ENCODE results near the gene DOK7.
A peak's percentile ranks its signal among the peaks of the same experiment; 100 is the strongest.
"Not testable (repeated sequence)": the region's sequence is repeated elsewhere in the genome, so short reads cannot be mapped to it uniquely, and the experiment has no call there.

DOK7 gene

GRCh38 chr4:3442959-3443749 lies 20.0 kb upstream of the DOK7 start:
- DNase-seq = peak; percentile 28 to 73 (median 47)

GRCh38 chr4:3443750-3444309 lies 19.3 kb upstream of the DOK7 start:
- DNase-seq = no peak

DNA sequence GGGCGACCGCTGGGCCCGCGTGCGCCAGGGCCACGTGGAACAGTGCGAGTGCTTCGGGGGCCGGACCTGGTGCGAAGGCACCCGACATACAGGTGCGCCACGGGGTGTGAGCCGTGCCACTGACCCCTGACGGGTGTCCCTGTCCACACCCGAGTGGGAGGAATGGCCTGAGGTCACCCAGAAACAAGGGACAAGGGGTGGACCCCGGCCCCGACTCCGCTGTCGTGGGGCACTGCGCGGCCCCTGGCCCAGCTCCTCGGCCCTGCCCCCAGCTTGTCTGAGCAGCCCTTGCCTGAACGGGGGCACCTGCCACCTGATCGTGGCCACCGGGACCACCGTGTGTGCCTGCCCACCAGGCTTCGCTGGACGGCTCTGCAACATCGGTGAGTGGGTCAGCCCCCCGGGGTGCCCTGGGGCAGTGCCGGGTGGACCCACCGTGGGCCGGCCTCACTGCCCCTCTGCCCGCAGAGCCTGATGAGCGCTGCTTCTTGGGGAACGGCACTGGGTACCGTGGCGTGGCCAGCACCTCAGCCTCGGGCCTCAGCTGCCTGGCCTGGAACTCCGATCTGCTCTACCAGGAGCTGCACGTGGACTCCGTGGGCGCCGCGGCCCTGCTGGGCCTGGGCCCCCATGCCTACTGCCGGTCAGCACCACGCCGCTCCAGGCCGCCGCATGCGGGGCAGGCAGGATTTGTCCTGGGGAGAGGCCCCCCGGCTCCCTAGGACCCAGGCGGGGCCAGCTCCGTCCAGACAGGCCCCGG lies 18.6 kb upstream of the DOK7 start:
- DNase-seq = no peak

- no peak for DNase-seq
Observed at GRCh38 chr4:3445111-3445820, 17.8 kb upstream of the DOK7 start.

DNA sequence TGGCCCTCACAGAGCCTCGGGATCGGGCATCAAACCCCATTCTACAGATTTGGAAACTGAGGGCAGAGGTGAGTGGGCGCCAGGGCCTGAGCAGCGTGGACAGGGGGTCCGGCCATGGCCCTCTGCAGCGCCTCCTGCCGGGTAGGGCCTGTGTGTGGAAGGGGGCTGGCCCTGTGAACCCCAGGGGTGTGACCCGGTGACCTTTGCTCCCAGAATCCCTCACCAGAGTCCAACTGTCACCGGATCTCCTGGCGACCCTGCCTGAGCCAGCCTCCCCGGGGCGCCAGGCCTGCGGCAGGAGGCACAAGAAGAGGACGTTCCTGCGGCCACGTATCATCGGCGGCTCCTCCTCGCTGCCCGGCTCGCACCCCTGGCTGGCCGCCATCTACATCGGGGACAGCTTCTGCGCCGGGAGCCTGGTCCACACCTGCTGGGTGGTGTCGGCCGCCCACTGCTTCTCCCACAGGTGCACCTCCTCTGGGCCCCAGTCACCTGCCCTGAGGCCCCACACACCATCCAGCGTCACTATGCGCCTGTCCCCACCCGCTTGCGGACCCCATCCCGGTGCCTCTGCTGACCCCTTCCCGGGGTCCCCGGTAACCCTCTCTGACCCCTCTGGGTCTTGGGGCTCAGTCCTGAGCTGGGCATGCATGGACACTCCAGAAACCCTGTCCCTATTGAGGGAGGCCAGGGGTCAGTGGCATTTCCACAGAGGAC lies 17.1 kb upstream of the DOK7 start:
- DNase-seq = no peak

DNA sequence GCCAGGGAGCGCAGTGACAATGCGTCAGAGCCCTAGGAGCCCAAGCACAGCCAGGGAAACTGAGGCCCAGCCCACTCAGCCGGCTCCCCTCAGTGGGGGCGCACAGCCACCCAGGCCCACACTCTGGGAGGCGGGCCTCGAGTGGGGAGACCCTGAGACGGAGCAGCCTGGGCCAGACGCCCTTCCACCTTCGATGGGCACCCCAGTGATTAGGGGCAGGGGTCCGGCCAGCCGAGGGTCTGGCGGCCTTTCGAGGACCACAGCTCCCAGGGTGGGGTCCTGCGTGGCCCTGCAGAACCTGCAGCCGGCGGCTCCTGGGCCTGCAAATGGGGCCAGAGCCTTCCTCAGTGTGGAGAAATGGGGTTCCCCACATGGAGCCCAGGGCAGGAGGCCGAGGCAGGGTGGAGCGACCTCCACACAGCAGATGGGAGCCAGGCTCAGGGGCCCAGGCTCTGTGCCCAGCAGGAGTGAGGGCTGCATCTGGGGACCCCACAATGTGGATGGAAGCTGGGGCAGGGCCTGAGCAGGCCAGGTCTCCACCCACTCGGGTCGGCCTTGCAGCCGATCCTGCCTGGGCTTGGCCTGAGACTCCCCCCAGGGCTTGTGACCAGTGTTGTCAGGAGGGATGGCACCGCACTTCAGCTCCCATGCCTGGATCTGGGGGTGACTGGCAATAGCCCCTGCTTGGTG lies 16.3 kb upstream of the DOK7 start:
- DNase-seq = no peak

DNA sequence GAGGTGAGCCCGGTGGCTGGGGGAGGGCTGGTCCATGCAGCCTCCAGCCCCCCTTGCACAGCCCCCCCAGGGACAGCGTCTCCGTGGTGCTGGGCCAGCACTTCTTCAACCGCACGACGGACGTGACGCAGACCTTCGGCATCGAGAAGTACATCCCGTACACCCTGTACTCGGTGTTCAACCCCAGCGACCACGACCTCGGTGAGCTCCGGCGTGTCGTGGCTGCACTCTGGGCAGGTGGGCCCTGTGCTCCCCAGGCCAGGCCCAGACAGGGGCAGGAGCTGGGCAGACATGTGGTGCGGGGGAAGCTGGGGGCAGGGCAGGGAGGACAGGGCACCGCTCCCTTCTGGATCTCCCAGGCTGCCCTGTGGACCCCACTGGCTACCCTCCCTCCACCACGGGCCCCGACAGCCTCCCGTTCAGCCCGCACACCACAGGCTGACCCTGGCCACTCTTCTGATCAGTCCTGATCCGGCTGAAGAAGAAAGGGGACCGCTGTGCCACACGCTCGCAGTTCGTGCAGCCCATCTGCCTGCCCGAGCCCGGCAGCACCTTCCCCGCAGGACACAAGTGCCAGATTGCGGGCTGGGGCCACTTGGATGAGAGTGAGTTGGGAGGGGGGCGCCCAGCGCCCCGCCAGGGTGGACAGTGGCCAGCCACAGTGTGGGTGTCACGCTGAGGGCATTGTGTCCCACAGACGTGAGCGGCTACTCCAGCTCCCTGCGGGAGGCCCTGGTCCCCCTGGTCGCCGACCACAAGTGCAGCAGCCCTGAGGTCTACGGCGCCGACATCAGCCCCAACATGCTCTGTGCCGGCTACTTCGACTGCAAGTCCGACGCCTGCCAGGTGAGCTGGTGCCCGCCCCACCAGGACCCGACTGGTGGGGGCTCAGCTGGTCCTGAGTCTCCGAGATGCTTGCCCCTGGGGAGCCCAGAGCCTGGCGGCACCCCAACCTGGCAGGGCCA lies 15.4 kb upstream of the DOK7 start:
- no peak for DNase-seq

GRCh38 chr4:3449047-3449573 lies 14.0 kb upstream of the DOK7 start:
- DNase-seq = no peak

DNA sequence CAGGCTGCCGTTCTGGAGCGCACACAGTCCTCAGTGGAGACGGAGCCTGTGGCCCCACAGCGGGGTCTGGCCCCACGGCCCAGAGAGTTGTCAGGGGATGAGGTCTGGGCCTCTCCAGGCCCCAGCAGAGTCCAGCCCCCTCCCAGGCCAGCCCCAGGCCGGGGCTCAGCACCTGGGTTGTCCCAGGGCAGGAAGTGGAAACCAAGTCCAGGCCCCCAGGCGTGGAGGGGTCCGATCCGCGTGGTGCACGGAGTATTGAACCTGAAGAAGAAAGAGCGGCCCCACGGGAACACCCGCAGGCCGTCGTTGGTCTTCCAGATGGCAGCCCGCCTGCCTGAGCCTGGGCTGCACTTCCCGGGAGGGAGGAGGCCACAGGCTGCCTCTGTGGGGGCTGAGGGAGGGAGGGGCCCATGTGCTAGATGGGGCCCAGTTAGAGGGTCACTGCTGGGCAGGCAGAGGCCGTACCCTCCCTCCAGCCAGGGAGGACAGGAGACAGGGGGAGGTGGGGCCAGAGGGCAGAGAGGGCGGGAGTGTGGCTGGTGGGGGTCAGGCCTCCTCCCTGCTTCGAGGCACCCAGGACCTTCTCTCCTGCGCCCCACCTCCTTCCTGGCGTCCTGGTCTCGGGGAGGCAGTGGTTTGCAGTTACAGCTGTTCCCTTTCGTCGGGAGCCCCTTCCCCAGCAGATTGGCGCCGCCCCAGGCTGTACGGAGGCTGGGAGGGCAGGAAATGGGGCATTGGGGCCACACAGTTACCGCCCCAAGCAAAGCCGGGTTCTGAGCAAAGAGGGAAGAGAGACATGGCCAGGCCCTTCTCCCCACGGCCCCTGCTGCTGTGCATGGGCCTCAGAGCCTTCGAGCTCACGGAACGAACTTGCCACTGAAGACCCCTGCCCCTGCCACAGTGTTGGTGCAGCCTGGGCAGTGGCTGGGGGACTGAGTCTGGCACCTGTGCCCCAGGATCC lies 13.3 kb upstream of the DOK7 start:
- DNase-seq = no peak

GRCh38 chr4:3450643-3451042 lies 12.5 kb upstream of the DOK7 start:
- DNase-seq = no peak

DNA sequence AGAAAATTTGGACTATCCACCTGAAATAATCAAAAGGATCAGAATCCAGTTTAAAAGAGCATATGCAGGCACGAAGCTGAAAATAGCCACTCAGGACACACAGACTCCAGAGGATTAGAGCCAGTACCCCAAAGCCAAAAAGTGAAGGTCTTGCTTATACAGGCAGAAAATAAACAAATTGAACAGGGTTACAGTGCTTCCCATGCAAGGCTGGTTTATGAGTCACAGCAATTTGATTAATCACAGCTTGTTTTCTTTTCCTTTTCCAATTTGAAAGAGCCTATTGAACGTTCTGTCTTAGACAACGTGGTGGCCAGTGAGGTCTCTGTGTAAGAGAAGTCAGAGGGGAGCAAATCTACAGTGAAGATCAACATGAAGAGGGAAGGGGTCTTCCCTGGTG lies 11.2 kb upstream of the DOK7 start:
- peak in 1 of 3 experiments; percentile 26 for DNase-seq

GRCh38 chr4:3452376-3452775 lies 10.7 kb upstream of the DOK7 start:
- peak in 1 of 3 experiments; percentile 26 for DNase-seq

- DNase-seq = not testable (repeated sequence)
Observed at GRCh38 chr4:3455596-3455995, 7.5 kb upstream of the DOK7 start.

DNA sequence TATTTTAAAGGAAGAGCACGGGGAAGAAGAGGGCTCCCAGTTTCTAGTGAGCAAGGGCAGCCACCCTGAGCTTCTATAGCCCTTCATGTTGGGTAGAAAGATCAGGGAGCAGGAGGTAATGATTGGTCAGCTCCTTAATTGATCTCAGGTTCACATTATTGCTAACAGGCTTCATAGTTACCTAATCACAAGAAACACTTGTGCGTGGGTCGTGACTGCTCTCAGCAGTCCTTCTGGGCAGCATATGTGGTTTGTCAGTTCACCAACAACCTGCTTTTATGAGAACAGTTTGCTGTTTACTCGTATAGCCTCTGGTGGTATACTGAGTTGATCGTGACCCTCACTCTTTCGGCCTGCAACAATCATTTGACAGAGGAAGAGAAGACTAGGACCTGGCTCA lies 4.7 kb upstream of the DOK7 start:
- DNase-seq = no peak

GRCh38 chr4:3459156-3459555 lies 4.0 kb upstream of the DOK7 start:
- not testable (repeated sequence) for DNase-seq

GRCh38 chr4:3460926-3461325 lies 2.2 kb upstream of the DOK7 start:
- DNase-seq = no peak

DNA sequence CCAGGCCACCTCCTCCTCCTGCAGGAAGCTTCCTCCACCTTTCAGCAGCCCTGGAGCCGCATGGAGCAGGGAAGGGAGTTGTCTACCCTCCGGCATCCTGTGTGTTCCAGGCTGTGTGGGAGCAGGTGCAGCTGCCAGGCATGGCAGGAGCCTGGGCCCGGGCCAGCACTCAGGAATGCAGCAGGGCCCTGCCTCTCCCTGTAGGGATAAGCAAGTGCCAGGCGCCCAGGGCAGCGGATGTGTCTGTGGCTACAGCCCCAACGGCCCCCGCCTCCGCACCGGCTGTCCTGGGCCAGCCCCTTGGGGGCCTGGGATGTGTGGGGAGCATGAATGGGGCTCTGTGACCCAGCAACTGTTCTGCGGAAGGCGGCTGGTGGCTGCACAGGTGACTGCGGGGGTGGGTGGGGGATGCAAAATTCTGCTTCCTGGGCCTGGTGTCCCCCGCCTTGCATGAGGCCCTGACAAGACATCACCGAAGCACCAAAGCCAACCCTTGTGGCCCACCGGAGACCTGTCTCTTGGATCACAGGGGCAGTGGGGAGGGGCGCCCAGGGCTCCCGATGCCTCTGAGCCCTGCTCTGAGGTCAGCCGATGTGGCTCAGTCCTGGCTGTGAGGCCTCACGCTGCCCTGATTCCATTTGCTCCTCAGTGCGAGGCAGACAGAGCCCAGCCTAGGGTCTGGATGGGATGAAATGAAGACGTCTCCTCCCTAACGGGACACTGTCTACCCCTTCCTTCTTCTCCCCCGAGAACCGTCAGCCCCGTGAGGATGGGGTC lies 1.4 kb upstream of the DOK7 start:
- DNase-seq = peak in 1 of 3 experiments; percentile 51

DNA sequence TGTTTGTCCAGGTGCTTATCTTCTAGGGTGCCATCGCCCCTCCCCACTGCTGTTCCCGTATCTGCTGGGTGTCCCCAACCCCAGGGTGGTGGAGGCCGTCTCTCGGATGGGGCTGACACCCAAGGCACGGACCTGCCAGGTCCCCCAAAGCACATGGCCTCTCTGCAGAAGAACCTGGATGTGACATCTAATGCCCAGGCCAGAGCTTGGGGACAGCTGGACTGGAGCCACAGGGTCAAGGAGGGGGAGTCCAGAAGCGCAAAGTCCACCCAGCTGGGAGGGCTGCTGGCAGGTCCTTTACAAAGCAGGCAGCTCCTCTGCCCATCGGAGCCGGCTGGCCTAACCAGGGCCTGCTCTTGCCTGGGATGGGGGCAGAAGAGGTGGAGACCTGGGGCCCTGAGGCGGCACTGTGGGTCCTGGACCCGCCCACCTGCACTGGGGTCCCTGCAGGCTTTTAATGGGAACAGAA lies 751 bp upstream of the DOK7 start:
- no peak for DNase-seq

Data from NCI-H1417 (cell line).